Smooth muscle cell (in vitro differentiated cells): ENCODE measurements around the gene MAP3K3. TPM values are rescaled to one million over a fixed set of nuclear protein-coding genes. Genes with fewer than 3 reads are reported as not detected.
A peak's percentile ranks its signal among the peaks of the same experiment; 100 is the strongest.

Experiments used
- DNase-seq: peaks from one replicate; lab custom pipeline; 2025; ENCODE audit not compliant: unreplicated experiment; lab: John Stamatoyannopoulos, UW
- H2AFZ ChIP-seq: fragments of 200-600 bp; sonication (generic); 2 replicates; pipeline ENCODE4 v1.6.0; 2016; ENCODE audit warnings: antibody characterized with exemption, low read depth, mild to moderate bottlenecking
- H3F3A ChIP-seq: fragments of 200-600 bp; sonication (generic); 2 replicates; pipeline ENCODE4 v1.6.0; 2017; ENCODE audit warnings: antibody characterized with exemption, low read depth
- H3K27ac ChIP-seq: fragments of 200-600 bp; sonication (generic); 2 replicates; pipeline ENCODE4 v1.5.1; 2016; ENCODE audit warnings: low read depth, mild to moderate bottlenecking
- H3K27me3 ChIP-seq: fragments of 200-600 bp; sonication (generic); 2 replicates; pipeline ENCODE4 v1.6.1; 2016; ENCODE audit warnings: low read depth, mild to moderate bottlenecking
- H3K36me3 ChIP-seq: fragments of 200-600 bp; sonication (generic); 2 replicates; pipeline ENCODE4 v1.5.1; 2016; ENCODE audit warnings: low read depth
- H3K4me1 ChIP-seq: fragments of 200-600 bp; sonication (generic); 2 replicates; pipeline ENCODE4 v1.5.1; 2016; ENCODE audit warnings: low read depth
- H3K4me2 ChIP-seq: fragments of 200-600 bp; sonication (generic); 2 replicates; pipeline ENCODE4 v1.6.0; 2016; ENCODE audit warnings: mild to moderate bottlenecking
- H3K4me3 ChIP-seq: fragments of 200-600 bp; sonication (generic); 2 replicates; pipeline ENCODE4 v1.5.1; 2016; ENCODE audit warnings: mild to moderate bottlenecking
- H3K79me2 ChIP-seq: fragments of 200-600 bp; sonication (generic); 2 replicates; pipeline ENCODE4 v1.6.0; 2016; ENCODE audit warnings: low read depth, mild to moderate bottlenecking
- H3K9ac ChIP-seq: fragments of 200-600 bp; sonication (generic); 2 replicates; pipeline ENCODE4 v1.6.0; 2016; ENCODE audit warnings: low read depth
- H3K9me3 ChIP-seq: fragments of 200-600 bp; sonication (generic); replicated peaks from 2 replicates; pipeline ENCODE4 v1.5.1; 2016; ENCODE audit warnings: low read depth
- H4K20me1 ChIP-seq: fragments of 200-600 bp; sonication (generic); 2 replicates; pipeline ENCODE4 v1.6.0; 2016; ENCODE audit warnings: low read depth
- CTCF ChIP-seq: fragments of 200-600 bp; sonication (generic); IDR thresholded peaks from 2 replicates; pipeline ENCODE4 v1.5.1; 2017; ENCODE audit warnings: borderline replicate concordance, mild to moderate bottlenecking, antibody characterized with exemption; ENCODE audit not compliant: insufficient read depth, poor library complexity, severe bottlenecking
- WGBS: methylation state at CpG from one replicate; pipeline ENCODE4 v1.1.7; 2016; ENCODE audit warnings: low lambda C conversion rate; 5-methylcytosine and 5-hydroxymethylcytosine counted together
- polyA plus RNA-seq: library from polyadenylated mRNA; unstranded; fragments of >200 nt; fragmentation: Nextera tagmentation; extraction: Ambion mirVana; gene quantifications from 2 replicates; pipeline ENCODE4 v1.2.1, GENCODE V29; 2016
- total RNA-seq: library from RNA; depleted of rRNA; stranded (reverse); fragments of >200 nt; gene quantifications from 2 replicates; pipeline ENCODE4 v1.2.3, GENCODE V29; 2014

Gene MAP3K3
- 16.0 and 17.3 TPM in 2 replicates for total RNA-seq
- 23.6 and 23.8 TPM in 2 replicates for polyA plus RNA-seq

GRCh38 chr17:63621684-63622573 lies at the start of gene MAP3K3:
TSS of gene MAP3K3 (plus strand) at chr17:63622417. CDS start at chr17:63622760, 343 bp downstream.
- 1% methylated on average over 41 of the region's 75 CpGs for WGBS
- H4K20me1 ChIP-seq: peaks cover 40% of the 10 kb centered on the region

GRCh38 chr17:63573634-63574033 lies 48.6 kb upstream of the MAP3K3 start:
- H3K27me3 ChIP-seq: no peaks in the 10 kb centered on the region
- H2AFZ ChIP-seq: no peak overlapping the region
- no peaks in the 10 kb centered on the region for H3K36me3 ChIP-seq
- H3K9me3 ChIP-seq: no peaks in the 10 kb centered on the region
- no peak overlapping the region for H3K4me2 ChIP-seq
- WGBS: 88% methylated on average over 5 of the region's 5 CpGs
- peaks cover 100% of the 10 kb centered on the region for H4K20me1 ChIP-seq
- peak; percentile 23 for TF ChIP-seq CTCF
- no peak for DNase-seq
- H3K79me2 ChIP-seq: peaks cover 88% of the 10 kb centered on the region
- no peak overlapping the region for H3K4me3 ChIP-seq
- peaks cover 5% of the 10 kb centered on the region for H3K4me1 ChIP-seq
- no peaks in the 10 kb centered on the region for H3F3A ChIP-seq
- no peak overlapping the region for H3K27ac ChIP-seq
- no peak overlapping the region for H3K9ac ChIP-seq

More at GRCh38 chr17:63621684-63622573, at the start of gene MAP3K3:
- Histone ChIP-seq H3K4me2 (peak within 1 kb of the TSS; percentile 97), H2AFZ (peak within 1 kb of the TSS; percentile 65), H3K4me1 (peaks cover 11% of the 10 kb centered on the region), H3K27ac (peak within 1 kb of the TSS; percentile 40), H3K27me3 (no peaks in the 10 kb centered on the region), H3K9me3 (no peaks in the 10 kb centered on the region), H3K79me2 (peaks cover 40% of the 10 kb centered on the region), H3K9ac (peak within 1 kb of the TSS; percentile 41), H3K36me3 (no peaks in the 10 kb centered on the region), H3F3A (peaks cover 3% of the 10 kb centered on the region), H3K4me3 (peak within 1 kb of the TSS; percentile 87)
- no peak for TF ChIP-seq CTCF
- DNase-seq: peak; percentile 95

- Histone ChIP-seq H3K9ac (no peak overlapping the region), H3K4me1 (no peaks in the 10 kb centered on the region), H3K27me3 (no peaks in the 10 kb centered on the region), H4K20me1 (peaks cover 93% of the 10 kb centered on the region), H3F3A (no peaks in the 10 kb centered on the region), H3K9me3 (no peaks in the 10 kb centered on the region), H3K4me2 (no peak overlapping the region), H3K27ac (no peak overlapping the region), H2AFZ (no peak overlapping the region), H3K36me3 (no peaks in the 10 kb centered on the region), H3K4me3 (no peak overlapping the region), H3K79me2 (peaks cover 46% of the 10 kb centered on the region)
- TF ChIP-seq CTCF: no peak
- DNase-seq: no peak
- 90% methylated on average over 7 of the region's 7 CpGs for WGBS
Observed at GRCh38 chr17:63578027-63578768, 44.0 kb upstream of the MAP3K3 start.
